Loucy (cell line): Measurements from ENCODE around the gene NDST4.
"Not testable (repeated sequence)": the region's sequence is repeated elsewhere in the genome, so short reads cannot be mapped to it uniquely, and the experiment has no call there.

Experiments
- H2AFZ ChIP-seq: fragments of 200-600 bp; sonication (generic); 2 replicates; pipeline ENCODE4 v1.6.0; 2016; ENCODE audit warnings: antibody characterized with exemption, mild to moderate bottlenecking, low read length, moderate library complexity
- H3F3A ChIP-seq: fragments of 200-600 bp; 2 replicates; pipeline ENCODE4 v1.6.0; 2016; ENCODE audit warnings: antibody characterized with exemption, low read depth, mild to moderate bottlenecking
- H3K27me3 ChIP-seq: fragments of 200-600 bp; sonication (generic); 2 replicates; pipeline ENCODE4 v1.6.1; 2014; ENCODE audit warnings: low read length, mild to moderate bottlenecking; ENCODE audit not compliant: insufficient read depth, poor library complexity, severe bottlenecking
- H3K36me3 ChIP-seq: fragments of 200-600 bp; sonication (generic); 2 replicates; pipeline ENCODE4 v1.6.1; 2016; ENCODE audit warnings: low read length; ENCODE audit not compliant: insufficient read depth
- H3K4me1 ChIP-seq: fragments of 200-600 bp; sonication (generic); 2 replicates; pipeline ENCODE4 v1.5.1; 2014; ENCODE audit warnings: low read length, mild to moderate bottlenecking; ENCODE audit not compliant: insufficient read depth, poor library complexity, severe bottlenecking
- H3K4me2 ChIP-seq: fragments of 200-600 bp; sonication (generic); 2 replicates; pipeline ENCODE4 v1.6.0; 2014; ENCODE audit warnings: antibody characterized with exemption, low read length, low read depth, mild to moderate bottlenecking; ENCODE audit not compliant: poor library complexity, severe bottlenecking
- H3K4me3 ChIP-seq: fragments of 200-600 bp; sonication (generic); 2 replicates; pipeline ENCODE4 v1.5.1; 2014; ENCODE audit warnings: low read length, mild to moderate bottlenecking, mixed read lengths; ENCODE audit not compliant: poor library complexity, severe bottlenecking
- H3K79me2 ChIP-seq: fragments of 200-600 bp; sonication (generic); 2 replicates; pipeline ENCODE4 v1.6.1; 2014; ENCODE audit warnings: low read length; ENCODE audit not compliant: insufficient read depth
- H3K9ac ChIP-seq: fragments of 200-600 bp; sonication (generic); 2 replicates; pipeline ENCODE4 v1.6.0; 2014; ENCODE audit warnings: mild to moderate bottlenecking, low read depth, low read length, moderate library complexity; ENCODE audit not compliant: poor library complexity, severe bottlenecking
- H3K9me2 ChIP-seq: fragments of 200-600 bp; sonication (generic); replicated peaks from 2 replicates; pipeline ENCODE4 v1.6.1; 2016; ENCODE audit warnings: low read depth, low read length, mixed read lengths
- H3K9me3 ChIP-seq: fragments of 200-600 bp; sonication (generic); 2 replicates; pipeline ENCODE4 v1.6.1; 2014; ENCODE audit warnings: mild to moderate bottlenecking, antibody characterized with exemption, low read length, low read depth; ENCODE audit not compliant: insufficient read depth
- H4K20me1 ChIP-seq: fragments of 200-600 bp; sonication (generic); 2 replicates; pipeline ENCODE4 v1.6.0; 2014; ENCODE audit warnings: antibody characterized with exemption, low read length, mild to moderate bottlenecking; ENCODE audit not compliant: insufficient read depth, poor library complexity, severe bottlenecking
- CTCF ChIP-seq: fragments of 200-600 bp; sonication (generic); conservative IDR thresholded peaks from 2 replicates; pipeline ENCODE4 v1.5.1; 2014; ENCODE audit warnings: mild to moderate bottlenecking, antibody characterized with exemption, low read length
- EZH2phosphoT487 ChIP-seq: fragments of 200-600 bp; IDR thresholded peaks from 2 replicates; pipeline ENCODE4 v1.6.1; 2018; ENCODE audit warnings: antibody characterized with exemption, mild to moderate bottlenecking, moderate library complexity, borderline replicate concordance

NDST4 gene

DNA sequence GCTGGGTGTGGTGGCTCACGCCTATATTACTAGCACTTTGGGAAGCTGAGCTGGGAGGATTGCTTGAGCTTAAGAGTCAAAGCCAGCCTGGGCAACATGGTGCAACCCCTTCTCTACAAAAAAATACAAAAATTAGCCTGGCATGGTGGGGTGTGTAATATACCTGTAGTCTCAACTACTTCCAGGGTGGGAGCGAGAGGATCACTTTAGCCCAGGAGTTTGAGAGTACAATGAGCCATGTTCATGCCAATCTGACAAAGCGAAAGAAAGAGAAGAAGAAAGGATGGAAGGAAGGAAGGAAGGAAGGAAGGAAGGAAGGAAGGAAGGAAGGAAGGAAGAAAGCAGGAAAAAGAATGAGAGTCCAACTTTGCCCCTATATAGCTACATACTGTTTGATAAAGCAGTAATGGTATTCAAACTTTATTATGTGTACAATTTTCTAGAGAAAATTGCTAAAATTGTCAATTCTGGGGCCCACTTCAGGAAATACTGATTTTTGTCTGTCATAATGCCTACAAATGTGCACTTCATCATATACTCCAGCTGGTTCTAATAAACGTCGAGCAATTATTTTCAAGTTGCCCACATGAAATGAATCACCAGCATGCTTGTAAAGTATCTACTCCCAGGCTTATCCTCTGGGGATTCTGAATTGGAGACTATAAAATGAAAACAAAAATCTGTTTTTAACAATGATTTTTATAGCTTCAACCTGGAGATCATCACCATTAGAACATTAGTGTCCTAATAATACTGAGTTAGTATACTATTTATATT is 132.3 kb downstream of the NDST4 start:
- Histone ChIP-seq H3K36me3 (no peaks in the 10 kb centered on the region), H3K4me3 (no peak overlapping the region), H3K9me2 (no peaks in the 10 kb centered on the region), H3K4me2 (no peak overlapping the region), H3F3A (no peaks in the 10 kb centered on the region), H3K4me1 (no peaks in the 10 kb centered on the region), H3K9ac (no peak overlapping the region), H3K27me3 (no peaks in the 10 kb centered on the region), H4K20me1 (no peaks in the 10 kb centered on the region), H3K9me3 (no peaks in the 10 kb centered on the region), H3K79me2 (no peaks in the 10 kb centered on the region), H2AFZ (no peak overlapping the region)
- TF ChIP-seq CTCF (no peak), EZH2phosphoT487 (no peak)

DNA sequence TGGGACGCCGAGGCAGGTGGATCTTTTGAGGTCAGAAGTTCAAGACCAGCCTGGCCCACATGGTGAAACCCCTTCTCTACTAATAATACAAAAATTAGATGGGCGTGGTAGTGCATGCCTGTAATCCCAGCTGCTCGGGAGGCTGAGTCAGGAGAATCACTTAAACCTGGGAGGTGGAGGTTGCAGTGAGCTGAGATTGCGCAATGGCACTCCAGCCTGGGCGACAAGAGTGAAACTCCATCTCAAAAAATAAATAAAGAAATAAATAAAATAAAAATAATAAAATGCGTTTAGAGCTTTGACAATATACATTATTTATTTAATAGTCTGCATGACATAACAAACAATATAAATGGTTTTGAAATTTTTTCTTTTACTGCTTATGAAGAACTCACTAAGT is 133.0 kb downstream of the NDST4 start:
- not testable (repeated sequence) for H3K9me3 ChIP-seq, H3K4me1 ChIP-seq, H3F3A ChIP-seq, H4K20me1 ChIP-seq, H3K27me3 ChIP-seq, H3K9ac ChIP-seq, H3K4me3 ChIP-seq, H3K4me2 ChIP-seq, H3K36me3 ChIP-seq, H3K79me2 ChIP-seq, H3K9me2 ChIP-seq, H2AFZ ChIP-seq

DNA sequence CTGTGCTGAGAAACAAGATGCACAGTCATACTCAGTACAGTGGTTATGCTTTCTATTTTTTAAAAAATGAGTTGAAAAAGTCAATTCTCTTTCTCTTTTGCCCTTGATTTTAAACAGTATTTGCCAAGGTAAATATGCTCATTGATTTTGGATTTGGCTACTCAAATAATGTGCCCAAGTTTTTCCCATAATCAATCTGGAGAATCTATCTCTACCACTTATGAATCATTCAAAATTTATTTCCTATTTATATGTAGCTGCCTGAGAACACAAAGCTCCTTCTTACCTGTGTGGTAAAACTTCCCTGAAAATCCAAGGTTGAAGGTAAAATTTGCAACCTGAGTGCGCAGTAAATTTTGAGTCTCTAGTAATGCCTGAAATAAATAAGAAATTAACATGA is 136.5 kb downstream of the NDST4 start:
- H3K9ac ChIP-seq, result no peak overlapping the region
- no peaks in the 10 kb centered on the region for H3K79me2 ChIP-seq
- H3K36me3 ChIP-seq, result no peaks in the 10 kb centered on the region
- no peaks in the 10 kb centered on the region for H3K9me2 ChIP-seq
- H3K27me3 ChIP-seq, result no peaks in the 10 kb centered on the region
- no peak overlapping the region for H2AFZ ChIP-seq
- H4K20me1 ChIP-seq, result no peaks in the 10 kb centered on the region
- no peak overlapping the region for H3K4me3 ChIP-seq
- H3K9me3 ChIP-seq, result no peaks in the 10 kb centered on the region
- no peak overlapping the region for H3K4me2 ChIP-seq
- no peak for TF ChIP-seq EZH2phosphoT487
- no peak for TF ChIP-seq CTCF
- H3F3A ChIP-seq, result no peaks in the 10 kb centered on the region
- no peaks in the 10 kb centered on the region for H3K4me1 ChIP-seq

DNA sequence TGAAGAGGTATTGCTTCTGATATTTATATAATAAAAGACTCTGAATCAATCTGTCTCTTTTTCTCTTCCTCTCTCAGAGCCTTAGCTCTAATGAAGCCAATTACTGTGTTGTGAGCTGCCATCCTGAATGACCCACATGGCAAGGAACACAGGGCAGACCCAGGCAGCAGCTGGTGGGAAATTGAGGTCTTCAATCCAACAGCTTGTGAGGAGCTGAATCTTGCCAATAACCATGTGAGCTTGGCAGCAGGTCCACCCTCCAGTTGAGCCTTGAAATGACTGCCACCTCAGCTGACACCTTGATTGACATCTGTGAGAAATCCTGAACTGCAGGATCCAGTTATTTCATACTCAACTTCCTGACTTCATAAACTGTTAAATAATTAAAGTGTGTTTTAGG is 149.4 kb downstream of the NDST4 start:
- H3K36me3 ChIP-seq, result no peaks in the 10 kb centered on the region
- no peaks in the 10 kb centered on the region for H3K79me2 ChIP-seq
- H3F3A ChIP-seq, result no peaks in the 10 kb centered on the region
- no peak for TF ChIP-seq EZH2phosphoT487
- no peak for TF ChIP-seq CTCF
- no peaks in the 10 kb centered on the region for H3K27me3 ChIP-seq
- no peaks in the 10 kb centered on the region for H4K20me1 ChIP-seq
- no peaks in the 10 kb centered on the region for H3K9me2 ChIP-seq
- H3K4me2 ChIP-seq, result no peak overlapping the region
- no peaks in the 10 kb centered on the region for H3K4me1 ChIP-seq
- no peak overlapping the region for H3K9ac ChIP-seq
- no peaks in the 10 kb centered on the region for H3K9me3 ChIP-seq
- no peak overlapping the region for H2AFZ ChIP-seq
- H3K4me3 ChIP-seq, result no peak overlapping the region
